ENCODE measurements around the gene GNAI3. TPM values are rescaled to one million over a fixed set of nuclear protein-coding genes. Genes with fewer than 3 reads are reported as not detected.

The GNAI3 gene
- total and polyA plus RNA-seq, 2 donors (not counting 3 experiments of a cell fraction or from before 2014, with no cell fraction given) = 5.0 to 14.0 TPM

- dilution Hi-C loops (cut with MboI; ENCODE audit: extremely low pct_ligation_motif_present, low sequenced_read_pairs) = no loop called here
- no peak for DNase-seq (ENCODE audit: low read depth, low spot score)
- Histone ChIP-seq H3K27ac (ENCODE audit: insufficient read depth, low read depth, low read length) (no peak overlapping the region), H3K36me3 (ENCODE audit: control insufficient read depth in 2 of 2, extremely low read depth in 1 of 2, insufficient read depth in 2 of 2, low read length in 2 of 2) (no peaks in the 10 kb centered on the region), H3K9me3 (replicated peaks; ENCODE audit: control insufficient read depth, insufficient read depth, low read length) (no peaks in the 10 kb centered on the region), H2AFZ (ENCODE audit: low read depth, low read length) (no peak overlapping the region), H3K4me1 (ENCODE audit: control insufficient read depth, extremely low read depth, insufficient read depth, low read length) (peaks cover 4% of the 10 kb centered on the region), H3K79me2 (ENCODE audit: control insufficient read depth, insufficient read depth, low read length) (no peaks in the 10 kb centered on the region), H3K9me1 (replicated peaks; ENCODE audit: control insufficient read depth, extremely low read depth, insufficient read depth, low read length) (no peaks in the 10 kb centered on the region), H3K4me2 (ENCODE audit: insufficient read depth, low read length) (no peak overlapping the region), H3K27me3 (ENCODE audit: control insufficient read depth in 2 of 2, insufficient read depth in 2 of 2, low read length in 2 of 2) (peaks cover 2 to 13% of the 10 kb centered on the region in 2 experiments), H3K9ac (replicated peaks; ENCODE audit: extremely low read depth, insufficient read depth, low read length) (no peak overlapping the region), H4K20me1 (replicated peaks; ENCODE audit: control insufficient read depth, extremely low read depth, insufficient read depth, low read length) (no peaks in the 10 kb centered on the region), H3K4me3 (replicated peaks in 1 of 3; ENCODE audit: insufficient read depth in 1 of 3, low read depth in 1 of 3, low read length in 3 of 3) (no peak overlapping the region)
- POLR2A ChIA-PET = no interaction called here
- no peak for FAIRE-seq
- BruUV-seq (replicated peaks) = no TSS peak
- intact Hi-C loops (cut with micrococcal nuclease) = no loop called here
- CTCF ChIA-PET = interaction anchor here (18.7 kb wide), 1 partner anchor 29 kb away, joined by 955 read pairs; the partner anchor contains the start of genes AMIGO1 and CYB561D1
- TF ChIP-seq JUN (IDR thresholded peaks at IDR 0.05; ENCODE audit: borderline replicate concordance, insufficient read depth, insufficient read length, low read depth) = no peak
- no peak for TF ChIP-seq CTCF (IDR thresholded peaks at IDR 0.05; ENCODE audit: extremely low read depth in 1 of 2, insufficient read depth in 1 of 2, low read depth in 1 of 2, low read length in 2 of 2)
- TF ChIP-seq POLR2AphosphoS5 (IDR thresholded peaks at IDR 0.05; ENCODE audit: insufficient read depth, low read depth, low read length) = no peak
- no peak for TF ChIP-seq MAX (IDR thresholded peaks at IDR 0.05; ENCODE audit: insufficient read depth, insufficient read length)
- no peak for TF ChIP-seq MYC (IDR thresholded peaks at IDR 0.05; ENCODE audit: low read depth, low read length)
- TF ChIP-seq POLR2A (IDR thresholded peaks at IDR 0.05; ENCODE audit: low read depth, low read length) = no peak
- no peak for TF ChIP-seq EZH2 (IDR thresholded peaks at IDR 0.05; ENCODE audit: borderline replicate concordance, low read depth, low read length, severe bottlenecking)
- TF ChIP-seq GATA2 (IDR thresholded peaks at IDR 0.05; ENCODE audit: insufficient read depth, insufficient read length, low read depth, low read length) = no peak
- no peak for TF ChIP-seq FOS (IDR thresholded peaks at IDR 0.05; ENCODE audit: borderline replicate concordance, insufficient read depth, low read length)
Observed at GRCh38 chr1:109528712-109529111, 19.7 kb upstream of the GNAI3 start.

All from endothelial cell of umbilical vein (primary cell).